DOHH2 (cell line): Measurements from ENCODE around the gene WDR59.
A peak's percentile ranks its signal among the peaks of the same experiment; 100 is the strongest.

Source experiments
- H3F3A ChIP-seq: fragments of 200-600 bp; sonication (generic), shearing (Covaris generic); 2 replicates; pipeline ENCODE4 v1.6.0; 2016; ENCODE audit warnings: antibody characterized with exemption, mild to moderate bottlenecking; ENCODE audit not compliant: control insufficient read depth, insufficient read depth
- H3K27ac ChIP-seq: fragments of 200-600 bp; sonication (generic); 2 replicates; pipeline ENCODE4 v1.5.1; 2014; ENCODE audit warnings: low read depth, mild to moderate bottlenecking, low read length, moderate library complexity
- H3K27me3 ChIP-seq: fragments of 200-600 bp; sonication (generic); 2 replicates; pipeline ENCODE4 v1.6.1; 2014; ENCODE audit warnings: mild to moderate bottlenecking, low read length, mixed read lengths; ENCODE audit not compliant: control insufficient read depth
- H3K36me3 ChIP-seq: fragments of 200-600 bp; sonication (generic); 2 replicates; pipeline ENCODE4 v1.6.1; 2014; ENCODE audit warnings: mild to moderate bottlenecking, low read length, moderate library complexity, mixed read lengths; ENCODE audit not compliant: control insufficient read depth
- H3K4me1 ChIP-seq: fragments of 200-600 bp; sonication (generic); 2 replicates; pipeline ENCODE4 v1.6.1; 2014; ENCODE audit warnings: mild to moderate bottlenecking, low read length, mixed read lengths; ENCODE audit not compliant: control insufficient read depth
- H3K4me2 ChIP-seq: fragments of 200-600 bp; sonication (generic); 2 replicates; pipeline ENCODE4 v1.6.0; 2014; ENCODE audit warnings: mild to moderate bottlenecking, low read length, moderate library complexity
- H3K4me3 ChIP-seq: fragments of 200-600 bp; sonication (generic); 2 replicates; pipeline ENCODE4 v1.5.1; 2014; ENCODE audit warnings: mild to moderate bottlenecking, low read length, mixed read lengths
- H3K79me2 ChIP-seq: fragments of 200-600 bp; sonication (generic); 2 replicates; pipeline ENCODE4 v1.6.1; 2014; ENCODE audit warnings: mild to moderate bottlenecking, low read length, mixed read lengths; ENCODE audit not compliant: control insufficient read depth
- H3K9me2 ChIP-seq: fragments of 200-600 bp; sonication (generic); replicated peaks from 2 replicates; pipeline ENCODE4 v1.6.1; 2014; ENCODE audit warnings: mild to moderate bottlenecking, low read length, mixed read lengths; ENCODE audit not compliant: control insufficient read depth
- H3K9me3 ChIP-seq: fragments of 200-600 bp; sonication (generic); 2 replicates; pipeline ENCODE4 v1.6.1; 2014; ENCODE audit warnings: antibody characterized with exemption, low read length, mixed read lengths; ENCODE audit not compliant: control insufficient read depth, insufficient read depth
- H4K20me1 ChIP-seq: fragments of 200-600 bp; sonication (generic); 2 replicates; pipeline ENCODE4 v1.6.0; 2014; ENCODE audit warnings: low read depth, mild to moderate bottlenecking, antibody characterized with exemption, low read length, moderate library complexity; ENCODE audit not compliant: control insufficient read depth, insufficient read depth
- EZH2phosphoT487 ChIP-seq: fragments of 200-600 bp; sonication (generic); IDR thresholded peaks from 2 replicates; pipeline ENCODE4 v1.6.1; 2017; ENCODE audit warnings: borderline replicate concordance, mild to moderate bottlenecking, antibody characterized with exemption, low read length, moderate library complexity, mixed read lengths
- TF ChIP-seq, protein P1 (sequence below): fragments of 200-600 bp; sonication (generic); IDR thresholded peaks from one replicate; pipeline ENCODE4 v1.5.1; 2014; ENCODE audit warnings: antibody characterized with exemption, mild to moderate bottlenecking, low read depth, low read length; ENCODE audit not compliant: poor library complexity, severe bottlenecking

WDR59 gene

GRCh38 chr16:75012380-75013081 is 27.6 kb upstream of the WDR59 start:
- Histone ChIP-seq H3K4me1 (peaks cover 15% of the 10 kb centered on the region), H3K4me3 (peak overlapping the region; percentile 19; the same call in 1 of the 2 replicates), H3K79me2 (peaks cover 15% of the 10 kb centered on the region), H3F3A (no peaks in the 10 kb centered on the region; the same call in 1 of the 2 replicates), H3K27me3 (no peaks in the 10 kb centered on the region), H3K27ac (no peak overlapping the region), H3K9me2 (no peaks in the 10 kb centered on the region), H4K20me1 (no peaks in the 10 kb centered on the region), H3K4me2 (peak overlapping the region; percentile 37), H3K36me3 (no peaks in the 10 kb centered on the region), H3K9me3 (no peaks in the 10 kb centered on the region)
- TF ChIP-seq EZH2phosphoT487, result no peak
- TF ChIP-seq, protein P1, sequence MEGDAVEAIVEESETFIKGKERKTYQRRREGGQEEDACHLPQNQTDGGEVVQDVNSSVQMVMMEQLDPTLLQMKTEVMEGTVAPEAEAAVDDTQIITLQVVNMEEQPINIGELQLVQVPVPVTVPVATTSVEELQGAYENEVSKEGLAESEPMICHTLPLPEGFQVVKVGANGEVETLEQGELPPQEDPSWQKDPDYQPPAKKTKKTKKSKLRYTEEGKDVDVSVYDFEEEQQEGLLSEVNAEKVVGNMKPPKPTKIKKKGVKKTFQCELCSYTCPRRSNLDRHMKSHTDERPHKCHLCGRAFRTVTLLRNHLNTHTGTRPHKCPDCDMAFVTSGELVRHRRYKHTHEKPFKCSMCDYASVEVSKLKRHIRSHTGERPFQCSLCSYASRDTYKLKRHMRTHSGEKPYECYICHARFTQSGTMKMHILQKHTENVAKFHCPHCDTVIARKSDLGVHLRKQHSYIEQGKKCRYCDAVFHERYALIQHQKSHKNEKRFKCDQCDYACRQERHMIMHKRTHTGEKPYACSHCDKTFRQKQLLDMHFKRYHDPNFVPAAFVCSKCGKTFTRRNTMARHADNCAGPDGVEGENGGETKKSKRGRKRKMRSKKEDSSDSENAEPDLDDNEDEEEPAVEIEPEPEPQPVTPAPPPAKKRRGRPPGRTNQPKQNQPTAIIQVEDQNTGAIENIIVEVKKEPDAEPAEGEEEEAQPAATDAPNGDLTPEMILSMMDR, result no peak

- Histone ChIP-seq H3K4me1 (peaks cover 20% of the 10 kb centered on the region), H3K4me3 (no peak overlapping the region), H3F3A (no peaks in the 10 kb centered on the region; the same call in 1 of the 2 replicates), H3K79me2 (peaks cover 15% of the 10 kb centered on the region), H3K36me3 (no peaks in the 10 kb centered on the region), H3K9me3 (no peaks in the 10 kb centered on the region), H3K4me2 (peak overlapping the region; percentile 37), H3K27me3 (no peaks in the 10 kb centered on the region), H4K20me1 (no peaks in the 10 kb centered on the region), H3K27ac (no peak overlapping the region), H3K9me2 (no peaks in the 10 kb centered on the region)
- TF ChIP-seq, protein P1, result no peak
- no peak for TF ChIP-seq EZH2phosphoT487
Measured at GRCh38 chr16:75011634-75012307, 26.8 kb upstream of the WDR59 start.

DNA sequence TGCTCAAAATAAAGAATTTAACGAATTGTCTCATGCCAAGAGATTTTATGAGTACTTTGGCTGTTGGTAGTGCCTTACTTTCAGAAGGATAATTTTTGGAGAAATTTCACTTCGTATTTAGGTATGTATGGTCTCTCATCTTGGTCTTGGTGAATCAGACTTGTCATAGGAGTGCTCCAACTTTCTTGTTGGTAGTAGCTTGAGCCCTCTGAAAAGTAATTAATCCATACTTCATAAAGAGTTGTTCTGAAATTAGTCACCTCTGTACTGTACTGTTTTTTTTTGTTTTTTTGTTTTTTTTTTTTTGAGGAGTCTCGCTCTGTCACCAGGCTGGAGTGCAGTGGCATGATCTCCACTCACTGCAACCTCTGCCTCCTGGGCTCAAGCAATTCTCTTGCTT is 25.5 kb upstream of the WDR59 start:
- TF ChIP-seq, protein P1, result no peak
- no peak for TF ChIP-seq EZH2phosphoT487
- peaks cover 20% of the 10 kb centered on the region for H3K4me1 ChIP-seq
- H3K27me3 ChIP-seq, result no peaks in the 10 kb centered on the region
- no peak overlapping the region for H3K4me2 ChIP-seq
- H4K20me1 ChIP-seq, result no peaks in the 10 kb centered on the region
- H3K9me2 ChIP-seq, result no peaks in the 10 kb centered on the region
- no peak overlapping the region for H3K27ac ChIP-seq
- no peaks in the 10 kb centered on the region for H3K36me3 ChIP-seq
- H3F3A ChIP-seq, result no peaks in the 10 kb centered on the region; the same call in 1 of the 2 replicates
- no peaks in the 10 kb centered on the region for H3K9me3 ChIP-seq
- peaks cover 26% of the 10 kb centered on the region for H3K79me2 ChIP-seq
- no peak overlapping the region for H3K4me3 ChIP-seq
